HG03469 (cell line): ENCODE measurements around the gene ISCA1.

ENCODE experiments used
- ATAC-seq: cut with Tn5 transposase; IDR thresholded peaks from one replicate; pipeline ENCODE4 v1.9.1; 2021; ENCODE audit warnings: mild to moderate bottlenecking, moderate library complexity, moderate number of reproducible peaks; ENCODE audit not compliant: unreplicated experiment

ISCA1 gene

GRCh38 chr9:86286278-86286677, 3.9 kb upstream of the ISCA1 start:
- ATAC-seq: no peak

- no peak for ATAC-seq
Observed at GRCh38 chr9:86285261-86285660, 2.9 kb upstream of the ISCA1 start.

GRCh38 chr9:86282979-86283535, 719 bp upstream of the ISCA1 start:
- no peak for ATAC-seq

DNA sequence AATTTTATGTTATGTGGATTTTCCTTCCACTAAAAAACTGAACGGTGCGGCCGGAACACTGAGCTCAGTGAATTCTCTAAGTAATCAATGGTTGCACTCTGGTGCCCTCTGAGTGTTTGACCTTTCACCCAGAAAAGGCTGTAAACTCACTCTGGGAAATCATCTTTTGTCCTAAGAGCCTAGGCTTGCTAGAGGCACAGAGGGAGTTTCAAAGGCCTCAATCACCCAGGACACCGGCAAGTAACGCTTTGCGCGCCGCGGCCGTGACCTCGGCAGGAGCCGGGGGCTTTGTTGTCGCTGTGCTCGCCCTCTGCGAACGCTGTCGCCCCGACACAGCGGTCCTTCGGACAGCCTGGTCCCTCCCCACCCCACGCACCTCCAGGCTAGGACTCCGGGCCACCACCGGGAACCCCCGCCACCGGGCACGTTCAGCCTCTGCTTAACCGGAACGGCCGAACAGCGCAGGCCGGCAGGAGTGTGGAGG, 703 bp downstream of the ISCA1 start:
- ATAC-seq: no peak

- ATAC-seq: no peak
Observed at GRCh38 chr9:86280580-86280979, 1.8 kb downstream of the ISCA1 start.

GRCh38 chr9:86279839-86280238, 2.5 kb downstream of the ISCA1 start:
- no peak for ATAC-seq

DNA sequence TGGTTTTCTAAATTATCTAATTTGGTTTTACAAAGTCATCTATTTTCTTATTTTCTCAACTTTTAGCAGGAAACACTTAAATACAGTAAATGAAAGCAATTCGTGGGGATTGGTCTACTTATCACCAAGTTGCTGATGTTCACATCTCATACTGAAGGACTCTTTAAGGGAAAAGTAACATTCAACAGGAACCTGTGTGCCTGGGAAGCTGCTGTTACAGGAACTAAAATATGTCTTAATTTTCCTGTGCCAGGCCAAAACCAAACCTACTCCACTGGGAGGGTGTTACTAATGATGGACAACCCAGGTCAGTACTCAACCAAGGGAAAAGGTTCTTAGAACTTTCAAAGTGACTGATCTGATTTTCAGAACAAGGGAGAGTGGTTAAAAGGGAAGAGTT, 5.3 kb downstream of the ISCA1 start:
- no peak for ATAC-seq

GRCh38 chr9:86275962-86276361, 6.4 kb downstream of the ISCA1 start:
- ATAC-seq: no peak

- no peak for ATAC-seq
Observed at GRCh38 chr9:86274821-86275643, 7.3 kb downstream of the ISCA1 start.

DNA sequence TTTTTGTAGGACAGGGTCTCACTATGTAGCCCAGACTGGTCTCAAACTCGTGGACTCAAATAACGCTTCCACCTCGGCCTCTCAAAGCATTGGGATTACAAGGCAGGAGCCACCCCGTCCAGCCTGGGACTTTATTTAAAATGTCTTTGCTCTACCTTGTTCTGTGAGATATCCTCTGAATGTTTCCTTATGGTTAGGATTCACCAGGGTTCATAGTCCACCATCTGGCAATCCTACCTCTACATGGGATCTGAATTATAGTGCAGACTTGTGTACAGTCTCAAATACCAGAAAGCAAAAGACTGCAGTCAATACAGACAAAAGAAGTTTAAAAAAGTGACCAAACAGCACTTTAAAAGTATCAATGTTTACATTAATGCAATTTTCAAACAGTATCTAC, 10.1 kb downstream of the ISCA1 start:
- no peak for ATAC-seq

GRCh38 chr9:86263876-86264275, 18.5 kb downstream of the ISCA1 start:
- ATAC-seq: no peak

- no peak for ATAC-seq
Observed at GRCh38 chr9:86262492-86262891, 19.8 kb downstream of the ISCA1 start.

GRCh38 chr9:86259557-86259956, 22.8 kb downstream of the ISCA1 start, which contains the start of gene C9orf153:
TSS of gene C9orf153 (minus strand) at chr9:86259657. CDS start at chr9:86229603, 30,054 bp downstream.
- ATAC-seq: no peak

GRCh38 chr9:86257391-86257790, 24.9 kb downstream of the ISCA1 start:
- ATAC-seq: no peak

- ATAC-seq: no peak
Observed at GRCh38 chr9:86256653-86257052, 25.7 kb downstream of the ISCA1 start.

- no peak for ATAC-seq
Observed at GRCh38 chr9:86253577-86253976, 28.8 kb downstream of the ISCA1 start.

GRCh38 chr9:86252870-86253269, 29.5 kb downstream of the ISCA1 start:
- ATAC-seq: no peak

DNA sequence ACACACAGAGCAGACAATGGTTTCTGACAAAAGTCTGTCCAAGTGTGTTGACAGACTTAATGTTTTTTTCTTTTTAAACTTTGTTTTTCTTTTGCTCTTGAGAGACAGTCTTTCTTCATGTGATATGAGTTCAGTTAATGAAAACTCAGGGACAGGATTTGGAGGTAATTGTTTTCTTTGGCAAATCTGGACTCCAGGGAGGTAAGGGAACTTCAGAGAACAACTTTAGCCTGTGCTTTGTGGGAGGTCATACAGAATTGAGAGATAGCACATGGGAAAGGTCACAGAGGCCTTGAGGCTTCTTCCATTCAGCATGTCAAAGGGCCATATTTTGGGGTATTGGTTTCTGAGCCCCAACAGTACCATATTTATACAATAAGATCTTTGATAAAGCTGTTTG, 32.2 kb downstream of the ISCA1 start:
- ATAC-seq: no peak

DNA sequence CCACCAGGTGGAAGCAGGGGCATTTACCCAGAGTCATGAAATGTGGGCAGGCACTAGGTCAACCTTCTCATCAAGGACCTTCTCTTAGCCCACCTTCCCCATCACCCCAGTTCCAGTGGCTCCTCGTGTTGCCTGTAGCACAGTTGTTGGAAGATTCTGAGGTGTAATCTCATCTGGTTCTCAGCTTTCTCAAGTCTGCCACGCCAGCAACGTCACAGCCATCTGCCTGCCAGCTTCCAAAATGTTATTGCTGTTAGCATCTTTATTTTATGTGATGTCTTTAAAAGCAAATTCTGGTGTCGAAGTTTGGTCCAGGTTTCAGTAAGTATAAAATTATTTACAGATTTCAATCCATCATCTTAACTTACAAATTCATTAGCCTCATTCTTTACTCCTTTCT, 33.6 kb downstream of the ISCA1 start:
- ATAC-seq: no peak

GRCh38 chr9:86246752-86247161, 35.6 kb downstream of the ISCA1 start:
- ATAC-seq: peak; percentile 86

DNA sequence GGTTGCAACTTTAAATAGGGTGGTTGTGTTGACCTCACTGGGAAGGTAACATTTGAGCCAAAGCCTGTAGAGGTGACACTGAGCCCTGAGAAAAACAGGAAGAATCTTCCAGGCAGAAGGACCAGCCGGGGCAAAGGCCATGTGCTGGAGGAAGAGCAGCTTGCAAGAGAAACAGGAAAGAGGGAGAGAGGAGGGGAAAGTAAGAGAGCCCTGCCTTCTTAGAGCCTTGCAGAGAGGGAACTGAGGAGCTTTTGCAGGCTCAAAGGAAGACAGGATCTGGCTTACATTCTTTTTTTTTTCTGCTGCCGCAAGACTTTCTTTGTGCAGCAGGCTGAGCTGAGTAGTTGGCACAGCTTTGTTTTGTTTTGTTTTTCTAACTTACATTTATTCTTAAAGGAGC, 40.3 kb downstream of the ISCA1 start:
- no peak for ATAC-seq

DNA sequence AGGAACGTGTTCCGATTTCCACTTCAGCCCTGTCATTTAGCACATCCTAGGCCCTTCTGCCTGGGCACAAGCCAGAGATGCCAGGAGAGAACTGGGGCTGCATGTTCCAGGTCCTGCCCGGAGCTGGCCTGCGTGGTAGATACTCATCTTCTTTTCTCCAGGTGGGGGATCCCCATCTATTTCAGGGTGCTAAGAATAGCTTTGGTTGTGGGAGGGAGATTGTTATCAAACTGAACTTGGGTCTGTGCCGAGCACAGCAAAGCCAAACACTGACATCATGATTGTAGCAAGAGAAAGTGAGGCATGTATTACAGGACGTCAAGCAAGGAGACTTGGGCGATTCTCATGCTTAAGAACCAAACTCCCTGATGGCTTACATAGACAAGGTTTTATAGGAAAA, 41.1 kb downstream of the ISCA1 start:
- no peak for ATAC-seq
